Measurements from ENCODE around the gene KLHL29.

GRCh38 chr2:23380562-23381065, 4.4 kb upstream of the KLHL29 start:
- TF ChIP-seq EZH2phosphoT487 (IDR thresholded peaks at IDR 0.05; ENCODE audit: insufficient read depth, low read depth) (no peak), EZH2 (IDR thresholded peaks at IDR 0.05; ENCODE audit: insufficient read depth, poor library complexity, severe bottlenecking) (no peak)

Measured in GM23248 (cell line).